GM23248 (cell line): ENCODE results near the gene MCU.

Experiments used
- EZH2 ChIP-seq: fragments of 200-600 bp; sonication (generic); IDR thresholded peaks from 2 replicates; pipeline ENCODE4 v1.6.1; 2018; ENCODE audit warnings: antibody characterized with exemption, mild to moderate bottlenecking; ENCODE audit not compliant: insufficient read depth, poor library complexity, severe bottlenecking
- EZH2phosphoT487 ChIP-seq: fragments of 200-600 bp; sonication (generic); IDR thresholded peaks from 2 replicates; pipeline ENCODE4 v1.6.1; 2018; ENCODE audit warnings: antibody characterized with exemption, moderate library complexity, mild to moderate bottlenecking, low read depth; ENCODE audit not compliant: insufficient read depth

- no peak for TF ChIP-seq EZH2
- TF ChIP-seq EZH2phosphoT487: no peak
These were observed 120.9 kb downstream of the MCU start for GRCh38 chr10:72812753-72813430.
